GM10248 (cell line): Measurements from ENCODE around the gene MOSPD3.

Experiments used
- CTCF ChIA-PET: fragments of 300-600 bp; sonication (Branson Sonifier 250); formaldehyde crosslinking; extraction: SDS; loops from one replicate; lab custom pipeline; 2021; ENCODE audit warnings: antibody characterized with exemption; lab: Yijun Ruan, JAX
- POLR2A ChIA-PET: fragments of 350-650 bp; sonication (Branson Sonifier 250); formaldehyde crosslinking; extraction: SDS; loops from one replicate; lab custom pipeline; 2020; ENCODE audit warnings: antibody characterized with exemption; lab: Yijun Ruan, JAX
- DNase-seq: peaks from one replicate; pipeline ENCODE4 v3.0.0; 2012; ENCODE audit errors: extremely low spot score
- CTCF ChIP-seq: IDR thresholded peaks from 2 replicates; pipeline ENCODE4 v1.5.1; 2012; ENCODE audit warnings: mild to moderate bottlenecking, low read depth; ENCODE audit errors: extremely low read depth, missing control alignments, control extremely low read depth

Gene MOSPD3

DNA sequence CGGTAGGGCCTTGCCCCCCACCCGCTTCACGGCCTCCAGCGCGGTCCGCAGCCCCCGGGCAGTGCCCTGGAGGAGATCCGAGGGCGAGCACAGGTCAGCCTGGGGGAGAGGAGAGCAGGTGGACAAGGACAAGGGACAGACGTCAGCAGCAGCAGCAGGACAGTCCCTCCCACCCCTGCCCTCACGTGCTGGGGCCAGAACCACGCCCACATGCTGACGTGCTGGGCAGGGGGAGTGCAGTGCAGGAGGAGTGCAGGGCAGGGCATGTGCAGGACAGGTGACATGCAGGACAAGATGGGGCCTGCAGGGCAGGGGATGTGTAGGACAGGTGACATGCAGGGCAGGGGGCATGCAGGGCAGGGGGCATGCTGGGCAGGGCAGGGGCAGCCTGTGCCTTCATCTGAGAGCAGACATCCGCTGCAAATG is 37.1 kb upstream of the MOSPD3 start:
- no peak for TF ChIP-seq CTCF
- ChIA-PET POLR2A (no interaction called here), CTCF (no interaction called here)
- DNase-seq = no peak

- CTCF ChIA-PET = no interaction called here
These were observed 36.5 kb upstream of the MOSPD3 start for GRCh38 chr7:100575746-100576383.

DNA sequence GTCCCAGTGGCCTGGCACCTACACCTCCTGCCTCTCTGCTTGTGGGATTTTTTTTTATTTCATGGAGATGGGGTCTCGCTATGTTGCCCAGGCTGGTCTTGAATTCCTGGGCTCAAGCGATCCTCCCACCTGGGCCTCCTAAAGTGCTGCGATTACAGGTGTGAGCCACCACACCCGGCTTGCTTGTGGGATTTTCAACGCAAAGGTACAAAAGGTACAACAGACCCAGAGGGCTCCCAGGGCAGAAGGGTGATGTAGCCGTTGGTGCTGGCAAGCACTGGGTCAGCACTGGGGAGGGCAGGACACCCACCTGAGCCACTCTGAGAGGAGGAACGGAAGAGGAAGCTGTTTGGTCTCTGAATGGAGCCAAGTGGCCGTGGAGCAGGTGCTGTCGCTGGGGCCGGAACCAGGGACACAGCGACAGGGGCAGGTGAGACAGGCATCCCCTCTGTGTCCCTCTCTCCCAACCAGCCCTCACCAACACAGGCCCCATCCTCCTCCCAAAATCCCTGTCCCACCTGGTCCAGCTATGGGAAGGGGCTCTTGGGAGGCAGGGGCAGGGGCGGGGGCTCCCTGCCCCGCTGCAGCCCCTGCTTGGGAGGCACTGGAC is 35.9 kb upstream of the MOSPD3 start:
- no peak for TF ChIP-seq CTCF
- POLR2A ChIA-PET = interaction anchor here (0.9 kb wide), 1 partner anchor 10 kb away, joined by 3 read pairs; the partner anchor contains the start of gene FBXO24
- DNase-seq = no peak
- CTCF ChIA-PET = interaction anchor here (3.3 kb wide), 1 partner anchor 13 kb away, joined by 16 read pairs; no protein-coding TSS in a partner anchor

More at GRCh38 chr7:100575746-100576383, 36.5 kb upstream of the MOSPD3 start:
- no peak for TF ChIP-seq CTCF
- POLR2A ChIA-PET = interaction anchor here (0.9 kb wide), 1 partner anchor 11 kb away, joined by 3 read pairs; the partner anchor contains the start of gene FBXO24
- no peak for DNase-seq

- ChIA-PET POLR2A (interaction anchor here (0.9 kb wide), 1 partner anchor 10 kb away, joined by 3 read pairs; the partner anchor contains the start of gene FBXO24), CTCF (interaction anchor here (1.0 to 3.3 kb wide), 5 partner anchors 11 to 232 kb away, joined by 3 to 16 read pairs (median 6); no protein-coding TSS in a partner anchor)
- no peak for TF ChIP-seq CTCF
- no peak for DNase-seq
These were observed 35.2 kb upstream of the MOSPD3 start for GRCh38 chr7:100577103-100577502.

GRCh38 chr7:100577507-100577906 is 34.8 kb upstream of the MOSPD3 start:
- ChIA-PET POLR2A (no interaction called here), CTCF (interaction anchor here (1.0 to 3.3 kb wide), 5 partner anchors 11 to 233 kb away, joined by 3 to 16 read pairs (median 6); no protein-coding TSS in a partner anchor)

More at GRCh38 chr7:100577507-100577906, 34.8 kb upstream of the MOSPD3 start:
- DNase-seq = no peak
- TF ChIP-seq CTCF = no peak
